GM18511 (cell line): ENCODE results near the gene LRTM1.

Experiments
- ATAC-seq: cut with Tn5 transposase; IDR thresholded peaks from one replicate; pipeline ENCODE4 v1.9.1; 2021; ENCODE audit warnings: mild to moderate bottlenecking, moderate library complexity; ENCODE audit not compliant: unreplicated experiment

LRTM1 gene

DNA sequence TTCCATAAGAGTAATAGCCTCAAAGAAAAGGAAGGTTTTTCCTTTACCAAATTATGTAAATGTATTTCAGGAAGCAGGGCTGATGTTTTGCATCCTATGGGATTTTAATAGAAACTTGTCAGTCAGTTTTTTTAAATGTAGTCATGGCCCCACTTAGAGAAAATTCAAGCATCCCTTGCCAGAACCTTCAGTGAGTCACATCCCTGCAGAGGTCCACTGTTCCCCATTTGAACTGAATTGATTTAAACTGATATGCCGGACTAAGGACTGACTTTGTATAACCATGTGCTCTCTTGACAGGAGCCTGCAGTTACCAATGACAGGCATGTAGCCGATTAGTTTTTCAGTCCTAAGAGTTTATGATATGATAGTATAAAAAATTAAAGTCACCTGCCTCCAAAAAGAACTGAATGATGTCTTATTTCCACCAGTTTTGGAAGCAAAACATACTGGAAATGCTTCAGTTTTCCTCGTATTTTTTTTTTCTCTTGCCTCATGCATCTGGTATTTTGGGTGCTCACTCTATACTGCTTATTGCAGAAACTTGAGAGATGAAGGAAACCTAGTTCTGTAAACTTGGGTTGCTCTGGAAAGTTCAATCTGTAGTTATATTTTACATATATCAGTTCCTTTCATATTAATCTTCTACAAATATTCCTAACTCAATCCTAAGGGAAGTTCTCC is 30.7 kb downstream of the LRTM1 start:
- no peak for ATAC-seq

DNA sequence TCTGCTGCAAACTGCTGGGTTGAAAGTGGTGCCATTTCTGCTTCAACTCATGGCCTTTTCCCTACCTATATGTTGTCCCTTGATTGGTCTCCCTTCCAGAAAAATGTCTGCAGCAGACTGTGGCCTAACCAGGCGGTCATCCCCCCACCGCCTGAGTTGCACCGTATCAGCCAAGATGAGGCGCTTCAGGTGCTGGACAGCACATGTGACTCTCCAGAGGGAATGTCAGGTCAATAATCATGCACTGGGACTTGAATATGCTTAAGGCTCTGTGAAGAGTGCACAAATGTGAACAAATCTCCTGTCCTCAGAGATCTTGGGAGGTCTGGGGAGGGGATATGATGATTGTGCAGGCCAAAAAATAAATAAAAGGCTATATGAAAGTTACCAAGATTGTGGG is 32.2 kb downstream of the LRTM1 start:
- no peak for ATAC-seq

DNA sequence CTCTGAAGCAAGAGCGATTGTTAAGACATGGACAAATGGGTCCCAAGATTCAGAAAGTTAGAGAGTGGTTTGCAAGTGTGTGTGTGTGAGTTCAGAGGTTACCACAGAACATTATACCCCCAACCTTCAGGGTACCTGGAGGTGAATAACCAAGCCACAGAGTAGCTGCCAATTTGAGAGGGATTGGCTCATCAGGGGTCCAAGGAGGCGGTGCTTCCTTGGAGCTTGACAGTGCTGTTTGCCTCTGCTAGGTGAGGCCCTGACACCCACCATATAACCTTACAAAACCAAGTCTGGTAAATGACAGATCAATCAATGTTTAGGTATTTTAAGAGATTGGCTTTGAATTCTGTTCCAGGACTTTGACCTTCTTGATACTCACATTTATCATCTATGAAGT is 35.7 kb downstream of the LRTM1 start:
- ATAC-seq, result no peak

DNA sequence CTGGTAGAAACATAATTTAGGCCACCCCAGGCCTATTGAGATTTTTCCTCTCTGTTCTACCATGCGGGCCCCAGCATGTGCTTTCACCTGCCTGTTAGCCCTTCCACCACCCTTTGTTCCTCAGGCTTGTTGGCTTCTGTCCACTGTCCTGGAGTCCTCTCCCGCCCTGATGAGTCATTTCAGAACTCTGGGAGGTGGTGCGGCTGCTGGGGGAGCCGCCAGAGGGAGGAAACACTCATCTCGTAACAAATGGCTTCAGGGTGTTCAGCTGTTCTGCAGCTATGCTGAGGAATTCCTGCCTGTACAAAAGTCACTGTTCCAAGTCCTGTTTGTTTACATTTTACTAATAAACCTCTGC is 36.3 kb downstream of the LRTM1 start:
- no peak for ATAC-seq

DNA sequence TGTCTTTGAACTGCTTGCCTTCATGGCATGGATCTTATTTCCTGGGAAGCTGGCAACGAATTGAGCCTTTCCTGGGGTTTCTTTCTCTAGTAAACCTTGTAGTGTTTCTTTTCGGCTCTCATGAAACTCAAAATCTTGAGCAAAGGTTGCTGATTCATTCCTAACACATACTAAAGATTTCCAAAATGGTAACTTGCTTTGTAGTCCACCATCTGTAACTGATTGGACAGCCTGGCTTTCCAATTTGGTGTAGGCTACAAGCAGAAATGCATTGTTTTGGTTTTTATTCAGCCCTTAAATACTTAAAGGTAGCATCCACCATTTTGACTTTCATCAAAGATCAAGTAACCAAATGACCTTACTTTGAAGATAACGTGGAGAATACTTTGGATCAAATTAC is 38.1 kb downstream of the LRTM1 start:
- no peak for ATAC-seq

DNA sequence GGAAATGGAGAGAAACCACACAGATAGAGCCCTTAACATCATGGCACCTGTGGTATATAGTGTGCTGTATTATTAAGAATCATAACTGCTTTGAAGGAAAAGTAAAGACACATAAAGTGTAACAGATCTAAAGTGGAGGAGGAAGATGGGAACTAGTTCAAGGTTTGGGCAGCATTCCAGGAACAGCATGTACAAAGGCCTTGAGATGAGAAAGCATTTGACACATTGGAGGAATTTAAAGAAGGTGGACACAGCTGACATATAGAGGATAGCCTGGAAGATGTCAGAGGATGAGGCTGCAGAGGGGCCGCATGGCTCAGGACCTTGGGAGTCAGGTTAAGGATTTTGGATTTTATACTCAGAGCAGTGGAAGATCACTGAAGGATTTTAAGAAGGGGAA is 39.0 kb downstream of the LRTM1 start:
- no peak for ATAC-seq

DNA sequence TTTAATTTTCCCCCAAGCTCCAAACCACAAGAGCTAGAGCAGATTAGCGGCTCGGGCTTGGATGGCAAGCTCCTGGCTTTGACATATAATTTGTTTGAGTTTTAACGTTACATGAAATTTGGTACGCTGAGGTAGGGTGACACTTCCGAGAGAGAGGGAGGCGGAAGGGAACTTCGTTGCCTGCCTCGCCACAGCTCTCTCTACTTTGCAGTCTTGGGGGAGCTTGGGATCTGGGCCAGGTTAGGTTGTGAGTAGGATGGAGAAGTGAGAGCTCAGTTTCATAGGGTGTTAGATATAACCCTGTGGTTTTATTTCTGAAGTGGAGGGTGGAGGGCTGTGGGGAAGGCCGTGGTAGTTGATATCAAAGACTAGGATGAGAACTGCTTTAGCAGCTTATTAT is 39.7 kb downstream of the LRTM1 start:
- ATAC-seq, result no peak

DNA sequence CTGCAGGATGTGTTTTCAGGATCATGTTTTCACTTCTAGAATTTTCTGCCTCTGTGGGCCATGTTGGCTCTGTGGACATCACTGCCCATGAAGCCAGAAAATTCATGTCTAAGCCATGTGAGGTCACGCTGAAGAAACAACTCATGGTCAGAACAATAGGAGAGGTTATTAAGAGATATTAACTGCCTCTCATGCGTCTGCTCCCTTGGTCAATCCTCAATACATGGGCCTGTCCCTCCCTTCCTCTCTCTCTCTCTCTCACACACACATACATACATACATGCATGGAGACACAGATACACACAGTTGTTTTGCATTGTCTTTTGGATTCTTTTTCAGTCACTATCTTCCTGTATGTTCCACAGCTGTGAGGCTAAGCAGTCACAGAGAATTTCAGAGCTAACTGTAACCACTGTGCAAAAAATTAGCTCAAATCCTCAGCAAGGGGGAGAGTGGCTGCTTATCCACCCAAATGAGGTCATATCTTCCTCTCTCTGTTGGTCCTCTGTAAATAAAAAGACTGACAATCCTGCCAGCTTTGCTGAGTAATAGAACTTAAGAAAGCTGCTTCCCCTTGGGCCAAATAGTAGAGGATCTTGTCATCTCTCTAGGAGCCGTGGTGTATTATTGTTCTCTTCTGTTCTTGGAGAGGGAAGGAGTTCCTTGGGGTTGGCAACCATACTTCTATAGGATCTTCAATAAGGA is 45.6 kb downstream of the LRTM1 start:
- no peak for ATAC-seq

DNA sequence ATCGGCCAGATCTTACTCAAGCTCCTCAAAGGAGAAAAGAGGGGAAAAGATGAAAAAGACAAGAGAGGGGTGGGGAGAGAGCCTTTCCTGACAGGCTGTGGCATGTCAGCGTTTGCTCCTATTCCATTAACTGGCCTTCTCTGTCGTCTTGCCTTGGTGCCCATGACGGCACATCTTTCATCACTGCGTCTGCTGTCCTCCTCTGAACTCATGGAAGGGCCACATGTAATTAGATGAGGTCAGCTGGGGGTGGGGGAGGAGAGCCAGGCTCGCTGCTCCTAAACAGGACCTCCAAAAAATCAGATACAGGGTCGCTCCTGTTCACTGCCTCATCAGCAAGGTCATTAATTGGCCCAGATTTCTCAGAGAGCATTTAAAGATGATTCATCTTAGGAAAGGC is 49.7 kb downstream of the LRTM1 start:
- ATAC-seq, result no peak

DNA sequence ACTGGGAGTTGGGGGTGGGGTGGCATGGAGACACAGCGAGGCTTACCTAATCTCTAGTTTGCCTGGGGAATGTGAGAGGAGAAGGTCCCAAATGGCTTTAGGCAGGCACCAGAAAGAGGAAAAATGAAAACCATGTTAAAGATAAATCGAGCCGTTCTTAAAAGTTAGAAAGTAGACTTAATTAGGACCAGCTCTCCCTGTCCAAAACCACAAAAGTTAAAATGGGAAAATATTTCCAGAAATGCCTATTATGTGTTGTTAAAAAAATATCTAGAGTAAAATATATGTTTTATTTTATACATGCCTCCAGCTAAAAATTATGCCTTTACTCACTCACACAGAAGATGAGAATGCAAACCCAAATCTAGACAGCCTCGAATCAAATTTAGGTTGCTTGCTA is 50.1 kb downstream of the LRTM1 start:
- ATAC-seq, result no peak

DNA sequence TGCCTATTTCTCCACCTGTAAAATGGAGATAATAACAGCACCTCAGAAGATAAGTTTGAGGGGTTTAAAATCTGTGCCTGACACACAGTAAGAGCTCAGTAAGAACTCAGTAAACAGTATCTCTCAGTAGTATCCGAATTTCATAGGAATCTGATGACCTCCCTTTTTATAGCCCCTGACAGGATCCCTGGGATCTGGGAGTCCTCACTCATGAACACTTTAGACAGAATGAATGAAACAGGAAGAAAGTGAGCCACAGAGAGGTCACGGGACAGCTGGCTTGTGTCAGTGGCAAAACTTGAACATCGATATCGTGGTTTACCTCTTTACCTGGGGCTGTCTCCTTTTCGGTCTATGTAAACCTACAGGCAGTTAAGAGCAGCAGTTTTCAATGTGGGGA is 51.2 kb downstream of the LRTM1 start:
- ATAC-seq, result no peak

DNA sequence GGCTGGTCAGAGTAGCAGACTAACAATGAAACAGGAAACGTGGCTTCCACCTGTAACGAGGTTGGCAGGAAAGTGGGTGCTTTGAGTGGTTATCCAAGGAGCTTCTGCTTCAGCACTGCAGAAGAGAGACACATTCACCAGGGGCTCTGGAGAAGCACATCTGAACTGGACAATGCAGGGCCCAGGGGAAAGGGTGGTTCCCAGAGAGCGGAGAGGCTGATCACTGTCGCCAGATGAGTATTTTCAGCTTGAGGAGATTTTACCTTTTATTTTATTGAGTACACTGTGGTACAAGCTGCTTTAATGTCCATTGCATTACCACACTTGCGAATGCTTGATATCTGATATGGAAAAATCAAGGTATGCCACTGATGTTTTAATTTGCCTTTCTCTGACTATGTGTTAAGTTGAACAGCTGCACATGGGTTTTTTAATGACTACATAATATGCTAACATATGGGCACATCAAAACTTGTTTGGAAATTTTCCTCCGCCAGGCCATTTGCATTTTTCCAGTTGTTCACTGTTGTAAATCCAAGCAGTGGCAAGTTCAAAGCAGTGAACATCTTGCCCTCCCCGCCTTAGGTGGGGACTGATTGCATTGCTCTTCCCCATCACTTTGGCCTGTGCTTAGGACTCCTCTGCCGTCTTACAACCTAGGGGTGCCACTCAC is 52.1 kb downstream of the LRTM1 start:
- no peak for ATAC-seq

DNA sequence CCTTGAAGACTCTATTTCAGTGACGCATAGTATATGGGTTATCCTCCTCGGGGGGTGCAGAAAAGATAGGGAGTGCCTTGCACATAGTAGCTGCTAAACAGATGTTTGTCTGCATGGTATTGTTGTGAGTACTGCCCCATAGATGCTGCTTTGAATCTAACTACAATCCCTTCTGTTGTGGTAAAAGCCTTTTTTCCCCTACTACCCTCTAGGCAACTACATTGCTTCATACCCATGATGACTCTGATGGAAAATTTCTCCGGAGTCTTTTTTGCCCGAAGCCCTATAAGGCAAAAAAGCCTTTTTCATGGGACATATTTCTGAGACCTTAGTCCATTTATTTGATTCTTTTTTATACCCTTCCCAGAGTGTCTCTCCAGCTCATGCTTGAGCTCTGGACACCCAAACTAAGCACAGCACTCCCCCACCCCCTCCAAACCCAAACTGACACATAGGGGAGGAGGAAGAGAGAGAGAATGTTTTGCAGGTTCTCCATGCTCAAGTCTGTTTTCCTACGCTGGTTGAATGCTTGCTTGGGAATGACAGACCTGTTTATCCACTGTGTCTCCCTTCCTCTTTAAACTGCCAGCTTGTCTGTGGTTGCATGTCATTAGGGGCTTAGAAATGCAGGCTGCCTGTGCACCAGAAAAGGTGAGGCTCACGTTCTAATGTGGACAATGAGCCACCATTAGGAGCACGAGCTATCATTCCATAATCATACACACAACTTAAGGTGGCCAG is 52.9 kb downstream of the LRTM1 start:
- no peak for ATAC-seq

DNA sequence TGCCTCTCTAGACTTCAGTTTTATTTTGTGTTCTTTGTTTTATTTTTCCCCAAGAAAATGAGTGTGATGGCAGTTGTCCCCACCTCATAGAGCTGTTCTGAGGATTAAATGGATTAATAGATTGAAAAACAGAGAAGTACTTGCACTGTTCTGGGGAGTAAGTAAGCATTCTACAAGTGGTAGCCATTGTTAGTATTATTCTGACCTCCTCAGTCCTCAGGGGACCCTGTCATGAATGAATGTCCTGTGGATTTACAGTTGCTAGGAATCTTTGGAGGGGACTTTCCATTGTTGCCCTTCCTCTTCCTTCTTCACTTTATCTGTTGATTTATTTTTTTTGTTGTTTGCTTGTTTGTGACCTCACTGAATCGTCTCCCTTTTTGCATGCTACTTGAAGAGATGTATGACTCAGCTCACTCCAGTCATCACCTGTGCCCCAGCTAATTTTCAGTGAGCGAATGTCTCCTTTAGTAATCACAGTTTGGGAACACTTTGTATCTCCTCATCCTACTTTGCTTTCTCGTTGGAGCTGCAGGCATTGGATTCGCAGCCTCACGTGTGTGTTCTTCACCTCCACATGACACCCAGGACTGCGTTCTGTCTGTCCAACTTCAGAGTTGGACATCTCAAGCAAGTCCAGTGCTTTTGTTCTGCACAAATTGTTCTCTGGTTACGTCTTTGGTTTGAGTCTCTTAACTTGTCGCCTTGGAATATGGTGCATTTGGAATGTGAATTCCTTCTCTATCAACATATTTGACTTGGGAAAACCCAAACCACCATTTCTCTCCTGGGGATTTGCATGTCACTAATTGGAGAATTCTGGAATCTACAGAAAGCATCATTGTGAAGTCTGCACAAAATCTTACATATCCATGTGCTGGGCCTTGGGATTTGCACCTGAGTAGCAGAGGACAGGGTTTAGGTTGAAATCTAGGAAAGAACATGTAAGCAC is 54.5 kb downstream of the LRTM1 start:
- no peak for ATAC-seq

DNA sequence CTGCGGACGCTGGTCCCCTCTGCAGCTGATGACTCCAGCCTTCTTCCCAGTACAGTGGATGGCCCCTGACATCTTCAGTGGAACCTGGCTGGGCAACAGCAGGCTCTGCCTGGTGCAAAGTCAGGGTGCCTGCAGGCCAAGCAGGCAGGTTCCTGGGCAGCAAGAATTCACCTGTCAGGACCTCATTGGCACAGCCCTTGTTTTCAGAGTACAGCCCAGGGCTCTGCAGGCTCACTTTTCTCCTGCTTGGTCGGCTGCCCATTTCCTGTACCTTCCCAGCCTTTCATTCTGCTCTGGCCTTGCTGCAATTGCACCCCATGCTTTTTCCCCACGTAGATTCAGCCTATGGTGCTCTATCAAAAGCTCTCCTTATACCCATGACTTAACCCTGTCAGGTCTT is 56.0 kb downstream of the LRTM1 start:
- ATAC-seq, result no peak

DNA sequence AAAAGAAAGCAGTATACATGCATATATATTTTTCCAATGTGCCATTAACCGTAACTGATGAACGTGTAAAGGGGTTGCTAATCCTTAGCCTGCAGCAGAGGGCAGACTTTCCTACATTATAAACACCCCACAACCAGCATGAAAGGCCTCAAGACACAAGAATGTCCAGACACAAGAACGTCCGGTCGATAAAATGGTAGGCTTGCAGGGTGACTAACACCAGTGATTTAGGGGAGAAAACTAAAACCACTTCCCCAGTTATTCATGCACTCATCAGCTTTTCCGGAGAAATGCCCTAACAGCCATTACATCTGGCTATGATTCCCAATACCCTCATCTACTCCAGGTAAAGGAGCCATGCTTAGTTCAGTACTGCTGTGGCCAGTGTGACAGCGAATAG is 57.4 kb downstream of the LRTM1 start:
- no peak for ATAC-seq
